Keratinocyte (primary cell): ENCODE results near the gene IGFN1. TPM values are rescaled to one million over a fixed set of nuclear protein-coding genes. Genes with fewer than 3 reads are reported as not detected.
"Not testable (repeated sequence)": the region's sequence is repeated elsewhere in the genome, so short reads cannot be mapped to it uniquely, and the experiment has no call there.

Experiments
- DNase-seq: peaks from one replicate; pipeline ENCODE4 v3.0.0-alpha.2; 2011; ENCODE audit warnings: low read depth, missing footprints, low spot score
- FAIRE-seq: peaks from 2 replicates; lab custom pipeline; 2011; peaks lifted over from hg19 to GRCh38; lab: Jason Lieb, UNC
- H2AFZ ChIP-seq: 2 replicates; pipeline ENCODE4 v1.6.0; 2012; ENCODE audit warnings: low read length, control low read depth, inconsistent platforms; ENCODE audit not compliant: control insufficient read depth
- H3K27ac ChIP-seq: 2 replicates; pipeline ENCODE4 v1.5.1; 2011; ENCODE audit warnings: low read length; ENCODE audit not compliant: control insufficient read depth, insufficient read depth
- H3K27me3 ChIP-seq: 3 replicates; pipeline ENCODE4 v1.6.0; 2011; ENCODE audit warnings: low read length; ENCODE audit not compliant: control insufficient read depth, insufficient read depth; ENCODE audit errors: extremely low read depth
- H3K36me3 ChIP-seq, 2 experiments: 2 replicates in 1 of 2; 3 replicates in 1 of 2; pipeline ENCODE4 v1.5.1; 2011; ENCODE audit warnings: low read length in 2 of 2, mild to moderate bottlenecking in 1 of 2; ENCODE audit not compliant: control insufficient read depth in 2 of 2, insufficient read depth in 2 of 2; ENCODE audit errors: extremely low read depth in 1 of 2
- H3K4me1 ChIP-seq: 3 replicates; pipeline ENCODE4 v1.5.1; 2011; ENCODE audit warnings: low read length; ENCODE audit not compliant: control insufficient read depth, insufficient read depth; ENCODE audit errors: extremely low read depth
- H3K4me2 ChIP-seq: 3 replicates; pipeline ENCODE4 v1.6.0; 2011; ENCODE audit warnings: low read depth, low read length; ENCODE audit not compliant: control insufficient read depth, insufficient read depth; ENCODE audit errors: extremely low read depth
- H3K4me3 ChIP-seq, 3 experiments: fragments of 200-600 bp in 1 of 3; sonication (generic) in 1 of 3; 2 replicates in 2 of 3; 3 replicates in 1 of 3; pipeline ENCODE4 v1.5.1; 2011 to 2016; ENCODE audit warnings: low read length in 3 of 3, mild to moderate bottlenecking in 3 of 3, control low read depth in 2 of 3, inconsistent platforms in 1 of 3, low read depth in 1 of 3, mixed read lengths in 1 of 3, mixed run types in 1 of 3, moderate library complexity in 1 of 3; ENCODE audit not compliant: control insufficient read depth in 2 of 3, insufficient read depth in 2 of 3; ENCODE audit errors: extremely low read depth in 1 of 3
- H3K79me2 ChIP-seq: 2 replicates; pipeline ENCODE4 v1.6.0; 2012; ENCODE audit warnings: low read length; ENCODE audit not compliant: control insufficient read depth, insufficient read depth
- H3K9ac ChIP-seq: 3 replicates; pipeline ENCODE4 v1.6.0; 2011; ENCODE audit warnings: low read length; ENCODE audit not compliant: control insufficient read depth, insufficient read depth; ENCODE audit errors: extremely low read depth
- H3K9me1 ChIP-seq: 3 replicates; pipeline ENCODE4 v1.6.0; 2011; ENCODE audit warnings: low read length; ENCODE audit not compliant: control insufficient read depth, insufficient read depth; ENCODE audit errors: extremely low read depth
- H3K9me3 ChIP-seq: 2 replicates; pipeline ENCODE4 v1.5.1; 2012; ENCODE audit warnings: low read depth, low read length; ENCODE audit not compliant: control insufficient read depth
- H4K20me1 ChIP-seq: 3 replicates; pipeline ENCODE4 v1.6.0; 2011; ENCODE audit warnings: low read length; ENCODE audit not compliant: control insufficient read depth, insufficient read depth; ENCODE audit errors: extremely low read depth
- EZH2 ChIP-seq: IDR thresholded peaks from one replicate; pipeline ENCODE4 v1.6.1; 2012; ENCODE audit warnings: inconsistent platforms, mild to moderate bottlenecking, low read length, moderate library complexity
- dilution Hi-C: fragments of 300-500 bp; cut with MboI; formaldehyde crosslinking; loops from one replicate; pipeline ENCODE4 v1.7.0; 2020; ENCODE audit warnings: low sequenced_read_pairs; ENCODE audit not compliant: extremely low pct_ligation_motif_present
- polyA plus RNA-seq, 5 experiments: library from polyadenylated mRNA; depleted of rRNA in 3 of 5; stranded (reverse) in 3 of 5; stranded (forward) in 1 of 5; unstranded in 1 of 5; fragments of >200 nt; gene quantifications; 1 replicate in 1 of 5; 2 replicates in 3 of 5; 3 replicates in 1 of 5; pipeline versions ENCODE4 v1.2.1 to v1.2.3, GENCODE V29; 2011 to 2012; ENCODE audit warnings: missing spikeins in 2 of 5, low read depth in 1 of 5, low replicate concordance in 1 of 5
- TF ChIP-seq, protein P1 (sequence below), 3 experiments: IDR thresholded peaks in 1 of 3; conservative IDR thresholded peaks in 1 of 3; optimal IDR thresholded peaks in 1 of 3; 2 replicates in 2 of 3; 3 replicates in 1 of 3; pipeline versions ENCODE3 to v1.5.1; 2011; ENCODE audit warnings: low read length in 3 of 3, mild to moderate bottlenecking in 3 of 3, moderate library complexity in 2 of 3, control low read depth in 1 of 3, inconsistent platforms in 1 of 3; ENCODE audit not compliant: insufficient read depth in 2 of 3; ENCODE audit errors: extremely low read depth in 1 of 3

The IGFN1 gene
- polyA plus RNA-seq, 1 donor (not counting 4 experiments of a cell fraction or from before 2014, with no cell fraction given): not detected

DNA sequence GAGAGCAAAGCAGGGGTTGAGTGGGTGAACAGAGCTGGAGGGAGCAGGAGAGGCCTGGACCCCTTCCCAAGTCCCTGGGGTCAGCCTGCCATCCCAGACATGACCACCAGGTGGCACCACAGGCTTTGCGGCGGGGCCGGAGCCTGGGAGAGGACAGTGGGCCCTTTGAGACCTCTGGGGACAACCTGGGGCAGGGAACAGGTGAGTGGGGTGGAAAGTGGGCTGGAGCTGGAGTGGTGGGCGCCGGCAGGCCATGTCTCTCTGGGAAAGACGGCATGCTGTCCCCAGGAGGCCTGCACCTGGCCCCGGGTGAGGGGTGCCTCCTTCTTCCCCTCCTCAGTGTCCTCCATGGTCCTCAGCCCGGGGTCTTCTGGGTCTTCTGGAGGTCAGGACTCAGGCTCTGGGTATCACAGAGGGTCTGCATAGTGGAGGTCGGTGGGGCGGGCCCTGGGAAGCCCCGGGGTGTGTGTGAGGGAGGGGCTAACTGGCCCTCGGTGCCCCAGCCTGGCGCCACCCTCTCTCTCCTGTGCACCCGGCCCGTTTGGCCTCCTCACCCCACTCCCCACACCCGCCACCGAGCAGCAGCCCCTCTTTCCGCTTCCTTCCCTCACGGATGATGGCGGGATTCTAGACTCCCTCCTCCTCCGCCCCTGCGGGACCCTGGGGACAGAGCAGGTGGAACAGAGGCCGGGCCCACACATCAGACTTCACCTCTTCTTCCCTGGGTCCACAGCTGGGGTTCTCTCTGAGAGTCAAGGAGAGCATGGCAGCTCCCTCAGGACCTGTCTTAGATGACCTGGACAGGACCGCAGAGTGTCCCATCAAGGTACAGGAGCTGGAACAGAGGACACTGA, 64.2 kb downstream of the IGFN1 start:
- dilution Hi-C loops: no loop called here
- no peaks in the 10 kb centered on the region for H3K36me3 ChIP-seq
- no peaks in the 10 kb centered on the region for H3K9me3 ChIP-seq
- no peak overlapping the region for H2AFZ ChIP-seq
- DNase-seq (no peak), FAIRE-seq (no peak)
- no peaks in the 10 kb centered on the region for H3K27me3 ChIP-seq
- no peak overlapping the region for H3K27ac ChIP-seq
- H3K4me2 ChIP-seq: no peak overlapping the region
- no peak for TF ChIP-seq EZH2
- TF ChIP-seq, protein P1, sequence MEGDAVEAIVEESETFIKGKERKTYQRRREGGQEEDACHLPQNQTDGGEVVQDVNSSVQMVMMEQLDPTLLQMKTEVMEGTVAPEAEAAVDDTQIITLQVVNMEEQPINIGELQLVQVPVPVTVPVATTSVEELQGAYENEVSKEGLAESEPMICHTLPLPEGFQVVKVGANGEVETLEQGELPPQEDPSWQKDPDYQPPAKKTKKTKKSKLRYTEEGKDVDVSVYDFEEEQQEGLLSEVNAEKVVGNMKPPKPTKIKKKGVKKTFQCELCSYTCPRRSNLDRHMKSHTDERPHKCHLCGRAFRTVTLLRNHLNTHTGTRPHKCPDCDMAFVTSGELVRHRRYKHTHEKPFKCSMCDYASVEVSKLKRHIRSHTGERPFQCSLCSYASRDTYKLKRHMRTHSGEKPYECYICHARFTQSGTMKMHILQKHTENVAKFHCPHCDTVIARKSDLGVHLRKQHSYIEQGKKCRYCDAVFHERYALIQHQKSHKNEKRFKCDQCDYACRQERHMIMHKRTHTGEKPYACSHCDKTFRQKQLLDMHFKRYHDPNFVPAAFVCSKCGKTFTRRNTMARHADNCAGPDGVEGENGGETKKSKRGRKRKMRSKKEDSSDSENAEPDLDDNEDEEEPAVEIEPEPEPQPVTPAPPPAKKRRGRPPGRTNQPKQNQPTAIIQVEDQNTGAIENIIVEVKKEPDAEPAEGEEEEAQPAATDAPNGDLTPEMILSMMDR (optimal IDR thresholded peaks at IDR 0.05 in 1 of 3, IDR thresholded peaks at IDR 0.05 in 1 of 3, conservative IDR thresholded peaks at IDR 0.05 in 1 of 3; ENCODE audit: extremely low read depth in 1 of 3, insufficient read depth in 2 of 3, low read length in 3 of 3): peak; percentile 93 to 99 (median 96)
- no peak overlapping the region for H3K4me3 ChIP-seq
- no peaks in the 10 kb centered on the region for H3K79me2 ChIP-seq
- H3K9ac ChIP-seq: no peak overlapping the region
- peaks cover 8% of the 10 kb centered on the region for H3K4me1 ChIP-seq
- no peaks in the 10 kb centered on the region for H3K9me1 ChIP-seq
- H4K20me1 ChIP-seq: no peaks in the 10 kb centered on the region

DNA sequence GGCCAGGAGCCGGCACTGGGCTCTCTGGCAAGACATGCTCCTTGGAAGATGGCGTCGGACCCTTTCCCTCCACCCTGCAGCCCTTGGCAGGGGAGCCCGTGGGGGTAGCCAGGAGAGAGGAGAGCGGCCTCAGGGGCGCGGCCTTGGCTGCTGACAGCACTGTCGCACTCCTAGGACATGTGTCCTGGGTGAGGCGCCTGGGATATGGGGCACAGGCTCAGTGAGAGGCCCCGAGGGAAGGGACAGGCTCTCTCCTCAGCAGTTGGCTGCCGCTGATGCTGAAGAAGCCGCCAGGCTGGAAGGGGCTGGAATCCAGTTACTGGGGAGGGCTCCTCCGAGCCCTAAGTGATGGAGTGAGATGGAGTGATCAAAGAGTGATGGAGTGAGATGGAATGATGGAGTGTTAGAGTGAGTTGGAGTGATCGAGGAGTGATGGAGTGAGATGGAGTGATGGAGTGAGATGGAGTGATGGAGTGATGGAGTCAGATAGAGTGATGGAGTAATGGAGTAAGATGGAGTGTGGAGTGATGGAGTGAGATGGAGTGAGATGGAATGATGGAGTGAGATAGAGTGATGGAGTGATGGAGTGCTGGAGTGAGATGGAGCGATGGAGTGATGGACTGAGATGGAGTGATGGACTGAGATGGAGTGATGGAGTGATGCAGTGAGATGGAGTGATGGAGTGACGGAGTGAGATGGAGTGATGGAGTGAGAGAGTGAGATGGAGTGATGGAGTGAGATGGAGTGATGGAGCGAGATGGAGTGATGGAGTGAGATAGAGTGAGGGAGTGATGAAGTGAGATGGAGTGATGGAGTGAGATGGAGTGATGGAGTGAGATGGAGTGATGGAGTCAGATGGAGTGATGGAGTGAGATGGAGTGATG, 65.1 kb downstream of the IGFN1 start:
- H2AFZ ChIP-seq: no peak overlapping the region
- H3K36me3 ChIP-seq: no peaks in the 10 kb centered on the region
- H3K79me2 ChIP-seq: no peaks in the 10 kb centered on the region
- H3K9me1 ChIP-seq: no peaks in the 10 kb centered on the region
- no peaks in the 10 kb centered on the region for H3K9me3 ChIP-seq
- peaks cover 17% of the 10 kb centered on the region for H3K4me1 ChIP-seq
- FAIRE-seq (no peak), DNase-seq (no peak)
- H3K4me3 ChIP-seq: no peak overlapping the region
- H3K9ac ChIP-seq: no peak overlapping the region
- H4K20me1 ChIP-seq: no peaks in the 10 kb centered on the region
- no peak overlapping the region for H3K27ac ChIP-seq
- dilution Hi-C loops: no loop called here
- no peak overlapping the region for H3K4me2 ChIP-seq
- no peaks in the 10 kb centered on the region for H3K27me3 ChIP-seq
- TF ChIP-seq, protein P1 (optimal IDR thresholded peaks at IDR 0.05 in 1 of 3, IDR thresholded peaks at IDR 0.05 in 1 of 3, conservative IDR thresholded peaks at IDR 0.05 in 1 of 3; ENCODE audit: extremely low read depth in 1 of 3, insufficient read depth in 2 of 3, low read length in 3 of 3): no peak
- no peak for TF ChIP-seq EZH2

DNA sequence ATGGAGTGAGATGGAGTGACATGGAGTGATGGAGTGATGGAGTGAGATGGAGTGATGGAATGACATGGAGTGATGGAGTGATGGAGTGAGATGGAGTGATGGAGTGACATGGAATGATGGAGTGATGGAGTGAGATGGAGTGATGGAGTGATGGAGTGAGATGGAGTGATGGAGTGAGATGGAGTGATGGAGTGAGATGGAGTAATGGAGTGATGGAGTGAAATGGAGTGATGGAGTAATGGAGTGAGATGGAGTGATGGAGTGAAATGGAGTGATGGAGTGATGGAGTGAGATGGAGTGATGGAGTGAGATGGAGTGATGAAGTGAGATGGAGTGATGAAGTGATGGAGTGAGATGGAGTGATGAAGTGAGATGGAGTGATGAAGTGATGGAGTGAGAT, 67.5 kb downstream of the IGFN1 start:
- H3K9me3 ChIP-seq, H3K9me1 ChIP-seq, H3K79me2 ChIP-seq, H3K9ac ChIP-seq, DNase-seq, H3K36me3 ChIP-seq, H3K4me3 ChIP-seq, H3K27ac ChIP-seq, H3K27me3 ChIP-seq, H3K4me2 ChIP-seq, H4K20me1 ChIP-seq, FAIRE-seq, dilution Hi-C loops, H2AFZ ChIP-seq: not testable (repeated sequence)
- peaks cover 29% of the 10 kb centered on the region for H3K4me1 ChIP-seq
